ENCODE measurements around the gene FBN2.

GRCh38 chr5:128528126-128528525, 9.9 kb downstream of the FBN2 start:
- TF ChIP-seq POLR2A (IDR thresholded peaks at IDR 0.05) (no peak), CTCF (IDR thresholded peaks at IDR 0.05) (no peak)
